HTERT RPE-1 (cell line): ENCODE measurements around the gene TKTL2.
"Not testable (repeated sequence)": the region's sequence is repeated elsewhere in the genome, so short reads cannot be mapped to it uniquely, and the experiment has no call there.

Source experiments
- in situ Hi-C: fragments of 300-500 bp; cut with MboI; formaldehyde crosslinking; loops from 4 replicates; pipeline ENCODE4 v1.14.3; 2020; ENCODE audit warnings: low sequenced_read_pairs

Gene TKTL2

GRCh38 chr4:163447481-163447880 lies 26.1 kb downstream of the TKTL2 start:
- in situ Hi-C loops = no loop called here

GRCh38 chr4:163447023-163447422 lies 26.5 kb downstream of the TKTL2 start:
- in situ Hi-C loops = not testable (repeated sequence)

- in situ Hi-C loops = no loop called here
These were observed 33.5 kb downstream of the TKTL2 start for GRCh38 chr4:163440040-163440439.
